Ascending aorta (tissue), 2 donors: Measurements from ENCODE around the gene CAMK1D. TPM values are rescaled to one million over a fixed set of nuclear protein-coding genes. Genes with fewer than 3 reads are reported as not detected.

Experiments
- DNase-seq, 2 donors: peaks; one replicate each; pipeline ENCODE4 v3.0.0-alpha.2; 2019; ENCODE audit warnings: low spot score in 2 of 2
- H3K27ac ChIP-seq, 2 donors: fragments of 200-600 bp; sonication (generic); one replicate each; pipeline ENCODE4 v1.5.1; 2016 to 2017; ENCODE audit warnings: mild to moderate bottlenecking in 1 of 2
- H3K27me3 ChIP-seq: fragments of 200-600 bp; sonication (generic); one replicate; pipeline ENCODE4 v1.5.1; 2017
- H3K36me3 ChIP-seq, 2 donors: fragments of 200-600 bp; sonication (generic); one replicate each; pipeline ENCODE4 v1.5.1; 2016
- H3K4me1 ChIP-seq, 2 donors: fragments of 200-600 bp; sonication (generic); one replicate each; pipeline ENCODE4 v1.5.1; 2016 to 2017; ENCODE audit warnings: mild to moderate bottlenecking in 1 of 2
- H3K4me3 ChIP-seq, 2 donors: fragments of 200-600 bp; sonication (generic); one replicate each; pipeline ENCODE4 v1.5.1; 2016 to 2017; ENCODE audit warnings: mild to moderate bottlenecking in 1 of 2
- H3K9me3 ChIP-seq, 2 donors: fragments of 200-600 bp; sonication (generic); one replicate each; pipeline ENCODE4 v1.5.1; 2016
- intact Hi-C: fragments of 100-400 bp; cut with DNase I; formaldehyde crosslinking; loops from one replicate; pipeline ENCODE4 v1.15.1; 2023
- total RNA-seq: library from RNA; depleted of rRNA; stranded (reverse); fragments of >200 nt; gene quantifications from one replicate; pipeline ENCODE4 v1.1.0, GENCODE V29; 2016
- TF ChIP-seq, protein P1 (sequence below), 3 experiments: fragments of 200-600 bp in 2 of 3; fragments of 450-650 bp in 1 of 3; sonication (generic) in 2 of 3; IDR thresholded peaks; one replicate each; pipeline ENCODE4 v1.5.1; 2016 to 2019; ENCODE audit warnings: antibody characterized with exemption in 3 of 3, mild to moderate bottlenecking in 1 of 3, moderate library complexity in 1 of 3

Gene CAMK1D
- total RNA-seq, 1 donor from 2014 or later, result 4.2 TPM

DNA sequence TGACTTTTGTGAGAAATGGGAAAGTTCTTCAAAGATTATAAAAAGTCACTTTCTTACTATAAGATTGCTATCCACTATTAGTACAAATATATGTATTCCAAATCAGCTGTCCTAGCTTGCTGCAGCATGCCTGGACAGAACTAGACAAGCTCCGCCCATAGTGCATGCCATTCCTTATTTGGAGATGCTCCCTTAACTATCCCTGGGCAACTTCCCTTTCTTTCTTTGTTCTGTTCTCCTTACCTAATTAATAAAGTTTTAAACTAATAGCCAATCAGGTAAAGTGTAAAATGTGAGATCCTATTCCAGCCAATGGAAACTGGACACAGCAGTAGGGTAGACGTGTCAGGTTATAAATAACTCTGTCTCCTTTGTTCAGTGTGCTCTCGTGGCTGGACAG lies 281.9 kb downstream of the CAMK1D start:
- no peak for DNase-seq
- intact Hi-C loops, result no loop called here
- H3K9me3 ChIP-seq, result no peaks in the 10 kb centered on the region
- H3K4me3 ChIP-seq, result no peak overlapping the region
- no peaks in the 10 kb centered on the region for H3K4me1 ChIP-seq
- no peaks in the 10 kb centered on the region for H3K27me3 ChIP-seq
- no peak overlapping the region for H3K27ac ChIP-seq
- TF ChIP-seq, protein P1, sequence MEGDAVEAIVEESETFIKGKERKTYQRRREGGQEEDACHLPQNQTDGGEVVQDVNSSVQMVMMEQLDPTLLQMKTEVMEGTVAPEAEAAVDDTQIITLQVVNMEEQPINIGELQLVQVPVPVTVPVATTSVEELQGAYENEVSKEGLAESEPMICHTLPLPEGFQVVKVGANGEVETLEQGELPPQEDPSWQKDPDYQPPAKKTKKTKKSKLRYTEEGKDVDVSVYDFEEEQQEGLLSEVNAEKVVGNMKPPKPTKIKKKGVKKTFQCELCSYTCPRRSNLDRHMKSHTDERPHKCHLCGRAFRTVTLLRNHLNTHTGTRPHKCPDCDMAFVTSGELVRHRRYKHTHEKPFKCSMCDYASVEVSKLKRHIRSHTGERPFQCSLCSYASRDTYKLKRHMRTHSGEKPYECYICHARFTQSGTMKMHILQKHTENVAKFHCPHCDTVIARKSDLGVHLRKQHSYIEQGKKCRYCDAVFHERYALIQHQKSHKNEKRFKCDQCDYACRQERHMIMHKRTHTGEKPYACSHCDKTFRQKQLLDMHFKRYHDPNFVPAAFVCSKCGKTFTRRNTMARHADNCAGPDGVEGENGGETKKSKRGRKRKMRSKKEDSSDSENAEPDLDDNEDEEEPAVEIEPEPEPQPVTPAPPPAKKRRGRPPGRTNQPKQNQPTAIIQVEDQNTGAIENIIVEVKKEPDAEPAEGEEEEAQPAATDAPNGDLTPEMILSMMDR (IDR thresholded peaks at IDR 0.05), result no peak
- H3K36me3 ChIP-seq, result no peaks in the 10 kb centered on the region

DNA sequence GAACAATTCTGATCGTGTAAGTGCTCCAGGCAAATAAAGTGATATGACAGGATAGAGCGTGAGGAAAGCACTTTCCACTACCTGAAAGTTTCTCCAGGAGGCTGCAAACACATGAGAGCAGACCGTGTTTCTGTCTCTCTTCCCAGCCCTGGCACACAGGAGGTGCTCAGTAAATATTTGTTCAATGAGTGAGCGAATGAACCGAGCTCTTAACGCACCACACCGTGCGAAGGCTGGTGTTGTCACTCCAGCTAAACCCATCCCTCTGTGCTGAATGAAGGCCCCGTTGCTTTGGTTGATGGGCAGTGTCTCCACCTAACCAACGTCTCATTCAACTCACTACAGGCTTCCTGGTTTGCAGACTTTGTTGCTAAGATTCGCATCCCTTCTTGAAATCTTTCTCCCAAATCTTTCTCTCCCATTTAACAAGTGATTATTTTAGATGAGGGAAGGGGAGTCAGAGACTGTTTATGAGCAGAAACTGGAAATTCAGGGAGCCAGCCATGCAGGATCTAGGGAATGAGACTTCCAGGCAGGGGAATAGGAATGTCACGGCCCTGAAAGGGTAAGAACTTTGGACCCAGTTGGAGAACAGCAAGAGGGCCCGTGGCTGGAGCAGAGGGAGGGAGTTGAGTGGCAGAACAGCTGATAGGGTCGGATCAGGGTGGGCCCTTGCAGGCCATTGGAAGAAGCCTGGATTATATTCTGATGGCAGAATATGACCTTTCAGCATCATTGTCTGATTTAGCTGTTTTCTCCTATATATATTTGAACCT lies 282.6 kb downstream of the CAMK1D start:
- DNase-seq, result no peak

DNA sequence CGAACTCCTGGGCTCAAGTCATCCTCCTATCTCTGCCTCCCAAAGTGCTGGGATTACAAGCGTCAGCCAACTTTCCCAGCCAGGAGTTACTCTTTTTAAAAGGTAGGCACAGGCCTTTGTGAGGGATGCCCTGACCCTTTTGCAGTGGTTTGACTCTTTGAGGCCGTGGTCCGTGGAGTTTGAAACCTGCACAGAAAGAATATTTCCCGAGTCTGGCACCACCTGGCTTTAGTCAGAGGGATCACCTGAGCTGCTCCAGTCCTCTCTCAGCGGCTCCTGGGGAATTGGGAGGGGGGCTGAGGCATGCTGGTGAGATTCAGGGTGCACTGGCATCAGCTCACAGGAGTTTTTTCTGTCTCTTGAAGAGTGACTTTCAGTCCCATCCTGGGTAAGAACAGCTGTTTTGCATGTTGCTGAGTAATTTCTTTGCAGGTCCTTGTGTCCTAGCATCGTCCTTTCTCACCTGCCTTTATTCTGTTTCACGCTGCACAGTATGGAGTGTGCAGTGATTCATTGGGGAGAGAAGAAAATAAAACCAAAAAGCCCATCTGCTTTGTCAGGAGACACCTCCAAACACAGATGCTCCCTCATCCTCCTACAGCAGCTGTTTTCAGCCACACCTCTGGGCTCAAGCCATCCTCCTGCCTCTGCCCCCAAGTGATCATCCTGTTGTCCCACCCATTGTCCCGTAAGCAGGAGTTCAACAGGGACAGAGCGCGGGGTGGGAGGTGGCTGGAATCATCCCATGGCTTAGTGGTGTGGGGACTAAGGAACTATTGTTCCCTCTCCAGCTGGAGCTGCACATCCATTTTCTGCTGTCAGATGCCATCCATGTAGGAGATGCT lies 284.7 kb downstream of the CAMK1D start:
- intact Hi-C loops, result no loop called here

More for the DNA sequence above, 282.6 kb downstream of the CAMK1D start:
- H3K27me3 ChIP-seq, result no peaks in the 10 kb centered on the region
- no peak overlapping the region for H3K27ac ChIP-seq
- intact Hi-C loops, result no loop called here
- TF ChIP-seq, protein P1 (IDR thresholded peaks at IDR 0.05), result no peak
- H3K4me1 ChIP-seq, result no peaks in the 10 kb centered on the region
- no peaks in the 10 kb centered on the region for H3K36me3 ChIP-seq
- no peaks in the 10 kb centered on the region for H3K9me3 ChIP-seq
- H3K4me3 ChIP-seq, result no peak overlapping the region

DNA sequence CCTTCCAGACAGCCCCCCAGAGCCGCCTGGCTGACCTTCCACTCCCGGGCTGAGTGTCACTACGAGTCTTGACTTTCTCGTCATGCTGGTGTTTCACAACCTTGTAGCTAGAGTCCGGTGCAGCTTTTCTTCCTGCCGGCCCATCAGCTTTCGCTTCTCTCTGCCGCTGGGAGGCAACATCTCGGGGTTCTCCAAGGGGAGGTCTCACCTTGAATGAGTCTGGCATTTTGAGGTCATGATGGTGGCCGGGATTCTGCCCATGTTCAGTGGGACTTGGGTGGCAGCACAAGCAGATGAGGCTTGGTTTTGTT lies 285.2 kb downstream of the CAMK1D start:
- intact Hi-C loops, result no loop called here
- Histone ChIP-seq H3K36me3 (no peaks in the 10 kb centered on the region), H3K27me3 (no peaks in the 10 kb centered on the region), H3K4me1 (no peaks in the 10 kb centered on the region), H3K9me3 (no peaks in the 10 kb centered on the region), H3K27ac (no peak overlapping the region), H3K4me3 (no peak overlapping the region)
- TF ChIP-seq, protein P1 (IDR thresholded peaks at IDR 0.05), result no peak
- DNase-seq, result no peak

More for the DNA sequence above, 284.7 kb downstream of the CAMK1D start:
- no peak overlapping the region for H3K4me3 ChIP-seq
- H3K36me3 ChIP-seq, result no peaks in the 10 kb centered on the region
- H3K4me1 ChIP-seq, result no peaks in the 10 kb centered on the region
- no peaks in the 10 kb centered on the region for H3K9me3 ChIP-seq
- DNase-seq, result no peak
- no peak overlapping the region for H3K27ac ChIP-seq
- H3K27me3 ChIP-seq, result no peaks in the 10 kb centered on the region
- TF ChIP-seq, protein P1 (IDR thresholded peaks at IDR 0.05), result no peak

DNA sequence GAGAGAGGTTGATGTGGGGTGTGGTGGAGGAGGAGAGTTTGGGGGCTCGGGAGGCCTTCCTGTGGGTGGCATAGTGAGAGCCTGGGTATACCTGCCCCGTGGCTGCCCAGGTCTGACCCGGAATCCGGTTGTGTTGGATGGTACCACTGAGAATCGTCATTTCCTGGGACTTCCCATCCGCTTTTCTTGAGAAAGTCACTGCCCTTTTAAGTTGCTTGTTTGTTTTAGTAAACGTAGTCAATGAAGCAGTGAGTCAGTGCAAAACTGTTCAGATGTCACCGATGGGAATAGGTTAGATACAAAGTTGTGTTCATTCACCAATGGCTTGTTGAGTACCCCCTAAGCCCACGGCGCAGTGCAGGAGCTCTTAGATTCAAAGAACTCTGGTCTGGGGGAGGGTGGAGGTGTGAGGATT lies 285.8 kb downstream of the CAMK1D start:
- intact Hi-C loops, result no loop called here
- no peaks in the 10 kb centered on the region for H3K9me3 ChIP-seq
- no peaks in the 10 kb centered on the region for H3K4me1 ChIP-seq
- no peak overlapping the region for H3K4me3 ChIP-seq
- H3K27ac ChIP-seq, result no peak overlapping the region
- no peak for DNase-seq
- H3K27me3 ChIP-seq, result no peaks in the 10 kb centered on the region
- no peaks in the 10 kb centered on the region for H3K36me3 ChIP-seq
- TF ChIP-seq, protein P1 (IDR thresholded peaks at IDR 0.05), result no peak
